GM19463 (cell line): ENCODE measurements around the gene PAX5.

Source experiments
- ATAC-seq: cut with Tn5 transposase; IDR thresholded peaks from one replicate; pipeline ENCODE4 v1.9.1; 2021; ENCODE audit warnings: mild to moderate bottlenecking, moderate library complexity; ENCODE audit not compliant: unreplicated experiment

Gene PAX5

GRCh38 chr9:36905101-36906066 lies 128.7 kb downstream of the PAX5 start:
- no peak for ATAC-seq

GRCh38 chr9:36903541-36904435 lies 130.3 kb downstream of the PAX5 start:
- ATAC-seq = peak; percentile 75

GRCh38 chr9:36902861-36903524 lies 131.1 kb downstream of the PAX5 start:
- ATAC-seq = no peak

DNA sequence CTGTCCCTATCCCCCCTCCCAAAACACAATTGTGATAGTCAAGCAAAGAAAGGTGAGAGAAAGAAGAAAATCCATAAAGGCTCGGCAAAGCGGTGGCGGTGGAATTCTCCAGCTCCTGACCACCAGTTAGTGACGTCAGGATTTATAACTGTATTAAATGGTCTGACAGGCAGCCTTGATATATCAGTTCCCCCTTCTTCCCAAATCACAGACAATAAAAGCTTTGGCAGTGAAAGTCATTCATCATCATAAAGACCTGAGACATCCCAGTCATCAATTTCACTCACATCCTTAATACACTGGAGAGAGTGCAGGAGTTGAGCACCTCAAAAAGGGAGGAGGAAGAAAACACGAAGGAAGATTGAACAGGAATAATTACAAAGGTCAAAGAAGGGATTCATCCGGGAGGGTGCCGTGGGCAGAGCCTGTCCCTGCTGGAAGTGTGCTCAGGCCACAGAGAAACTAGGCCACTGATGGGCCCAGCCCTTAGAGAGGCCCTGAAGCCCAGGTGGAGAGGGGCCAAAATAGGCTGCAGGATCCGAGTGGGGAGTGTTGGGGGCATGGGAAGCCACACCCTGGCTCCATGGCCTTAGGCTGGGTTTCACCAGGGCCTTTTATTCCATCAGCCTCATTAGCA lies 131.9 kb downstream of the PAX5 start:
- ATAC-seq = no peak

DNA sequence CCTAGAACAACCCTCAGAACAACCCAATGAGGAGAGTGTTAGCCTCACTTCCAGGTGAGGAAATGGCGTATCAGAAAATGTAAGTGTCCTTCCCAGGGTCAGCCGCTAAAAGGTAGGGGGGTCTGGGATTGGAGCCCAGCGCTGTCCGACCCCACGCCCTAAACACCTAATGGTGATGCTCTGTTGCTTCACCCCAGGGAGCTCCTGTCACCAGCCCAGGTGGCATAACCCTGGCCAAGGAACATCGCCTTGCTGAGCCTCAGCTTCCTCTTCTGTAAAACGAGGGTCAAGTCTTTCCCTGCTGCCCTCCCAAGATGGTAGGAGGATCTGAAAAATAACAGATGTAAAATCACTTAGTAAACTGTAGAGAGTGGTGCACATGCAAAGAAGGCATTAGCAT lies 132.5 kb downstream of the PAX5 start:
- ATAC-seq = no peak

DNA sequence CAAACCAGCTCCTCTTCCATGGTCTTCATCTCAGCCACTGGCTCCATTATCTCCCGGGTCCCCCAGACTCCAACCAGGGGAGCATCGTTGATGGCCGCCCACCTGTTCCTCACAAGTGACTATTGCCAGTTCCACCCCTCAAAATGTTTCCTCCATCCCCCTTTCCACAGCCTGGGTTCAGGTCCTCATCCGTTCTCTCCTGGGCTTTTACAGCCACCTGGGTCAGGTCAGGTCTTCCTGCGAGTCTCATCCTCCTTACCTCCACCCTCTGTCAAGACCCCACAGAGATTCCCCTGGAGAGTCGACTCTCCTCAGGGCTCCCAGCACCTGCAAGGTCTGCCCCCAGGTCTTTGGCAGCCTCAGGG lies 133.2 kb downstream of the PAX5 start:
- no peak for ATAC-seq

GRCh38 chr9:36900136-36900855 lies 133.8 kb downstream of the PAX5 start:
- no peak for ATAC-seq

DNA sequence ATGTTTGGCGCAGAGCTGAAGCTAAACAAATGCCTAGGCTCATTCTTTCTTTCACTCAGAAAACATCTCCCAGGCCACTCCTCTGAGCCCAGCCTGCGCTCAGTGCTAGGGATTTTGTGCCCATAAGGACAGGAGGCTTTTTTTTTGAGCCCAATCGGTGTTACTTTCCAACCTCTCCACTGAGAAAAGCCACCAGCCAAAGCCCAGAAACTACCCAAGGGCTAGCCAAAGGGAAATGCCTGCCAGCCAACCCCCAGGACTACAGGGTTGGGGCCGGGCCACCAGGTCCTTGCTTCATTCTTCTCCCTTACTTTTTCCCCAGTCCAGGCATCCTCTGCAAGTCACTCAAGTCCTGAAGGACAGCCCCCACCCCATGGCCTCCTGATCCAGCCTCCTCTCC lies 134.7 kb downstream of the PAX5 start:
- ATAC-seq = no peak

DNA sequence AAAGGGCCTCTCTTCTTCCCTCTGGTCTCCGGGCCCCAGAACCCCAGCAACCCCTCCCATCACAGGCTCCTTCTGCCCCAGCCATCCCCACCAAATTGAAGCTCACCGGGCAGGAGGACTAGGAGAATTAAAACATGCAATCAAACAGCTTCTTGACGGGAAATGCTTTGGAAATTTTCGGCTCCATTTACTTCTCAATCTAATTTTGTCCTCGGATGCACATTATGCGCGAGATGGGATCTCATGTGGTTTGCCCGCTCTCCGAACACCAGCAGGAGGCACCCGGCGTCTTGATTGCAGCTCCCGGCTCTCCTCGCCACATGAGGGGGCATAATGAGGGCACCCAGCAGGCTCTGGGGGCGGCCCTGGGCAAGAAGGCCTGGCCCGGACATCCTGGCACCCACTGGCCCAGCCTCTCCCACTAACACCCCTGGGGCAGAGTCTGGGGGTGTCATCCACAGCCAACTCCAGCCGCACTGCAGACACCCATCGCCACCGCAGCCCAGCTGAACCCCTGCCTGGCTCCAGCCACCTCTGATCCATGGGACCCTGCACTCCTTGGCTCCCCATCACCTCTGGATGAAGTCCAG lies 135.5 kb downstream of the PAX5 start:
- ATAC-seq = no peak

GRCh38 chr9:36897478-36897877 lies 136.6 kb downstream of the PAX5 start:
- no peak for ATAC-seq

GRCh38 chr9:36897019-36897418 lies 137.0 kb downstream of the PAX5 start:
- no peak for ATAC-seq

GRCh38 chr9:36896296-36896695 lies 137.8 kb downstream of the PAX5 start:
- no peak for ATAC-seq

- ATAC-seq = no peak
Observed at GRCh38 chr9:36895744-36896260, 138.3 kb downstream of the PAX5 start.

DNA sequence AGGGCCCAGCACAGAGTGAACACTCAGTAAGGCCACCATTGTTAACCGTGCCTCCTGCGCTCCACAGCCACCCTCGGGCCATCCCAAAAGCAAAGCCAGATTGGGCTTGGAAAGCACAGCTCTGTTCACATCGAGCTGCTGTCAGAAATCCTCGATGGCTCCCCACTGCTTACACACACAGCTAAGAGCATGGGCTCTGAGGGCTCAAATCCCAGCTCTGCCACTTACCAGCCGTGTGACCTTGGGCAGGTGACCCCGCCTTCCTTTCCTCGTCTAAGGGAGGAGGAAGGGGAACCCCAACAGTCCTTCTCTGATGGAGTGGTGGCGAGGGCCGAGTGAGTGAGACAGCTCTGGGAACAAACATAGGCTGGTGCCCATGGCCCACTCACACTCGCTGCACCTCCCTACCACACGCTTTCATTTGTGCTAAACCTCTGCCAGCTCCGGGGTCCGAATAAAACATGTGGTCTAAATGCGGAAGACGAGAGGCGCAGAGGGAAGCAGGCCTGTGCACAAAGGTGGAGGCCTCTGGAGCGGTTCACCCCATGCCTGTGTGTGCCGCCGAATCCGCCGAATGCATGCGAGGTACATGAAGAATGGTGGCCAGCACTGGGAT lies 139.3 kb downstream of the PAX5 start:
- ATAC-seq = no peak

GRCh38 chr9:36893911-36894310 lies 140.2 kb downstream of the PAX5 start:
- no peak for ATAC-seq

- ATAC-seq = no peak
Observed at GRCh38 chr9:36893184-36893583, 140.9 kb downstream of the PAX5 start.

GRCh38 chr9:36892279-36892678 lies 141.8 kb downstream of the PAX5 start:
- ATAC-seq = no peak

- no peak for ATAC-seq
Observed at GRCh38 chr9:36891341-36891811, 142.7 kb downstream of the PAX5 start.

- ATAC-seq = no peak
Observed at GRCh38 chr9:36889844-36890243, 144.2 kb downstream of the PAX5 start.
